AG08395 (cell line): ENCODE data around the gene ST3GAL5.

ENCODE experiments used
- DNase-seq: peaks from one replicate; pipeline ENCODE4 v3.0.0; 2012; ENCODE audit warnings: mixed read lengths, low spot score

Gene ST3GAL5

DNA sequence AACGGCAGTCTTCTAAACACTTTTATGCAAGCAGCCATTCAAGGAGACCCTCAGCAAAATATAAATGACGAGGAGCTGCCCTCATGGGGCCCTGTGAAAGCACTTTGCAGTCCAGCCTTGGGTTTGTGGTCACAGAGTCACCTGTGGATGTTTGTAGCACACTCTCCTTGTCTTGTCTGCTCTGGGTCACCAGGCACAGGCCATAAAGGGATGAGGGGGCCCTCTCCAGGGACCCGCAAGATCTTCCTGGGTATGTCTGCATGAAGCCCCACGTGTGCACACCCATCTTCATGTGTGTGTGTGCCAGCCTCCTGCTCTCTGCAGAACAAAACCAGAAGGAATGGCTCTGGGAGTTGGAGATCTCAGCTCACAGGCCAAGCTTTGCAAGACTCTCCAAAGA is 98.8 kb downstream of the ST3GAL5 start:
- DNase-seq = no peak

GRCh38 chr2:85789271-85789670 is 99.5 kb downstream of the ST3GAL5 start:
- no peak for DNase-seq

DNA sequence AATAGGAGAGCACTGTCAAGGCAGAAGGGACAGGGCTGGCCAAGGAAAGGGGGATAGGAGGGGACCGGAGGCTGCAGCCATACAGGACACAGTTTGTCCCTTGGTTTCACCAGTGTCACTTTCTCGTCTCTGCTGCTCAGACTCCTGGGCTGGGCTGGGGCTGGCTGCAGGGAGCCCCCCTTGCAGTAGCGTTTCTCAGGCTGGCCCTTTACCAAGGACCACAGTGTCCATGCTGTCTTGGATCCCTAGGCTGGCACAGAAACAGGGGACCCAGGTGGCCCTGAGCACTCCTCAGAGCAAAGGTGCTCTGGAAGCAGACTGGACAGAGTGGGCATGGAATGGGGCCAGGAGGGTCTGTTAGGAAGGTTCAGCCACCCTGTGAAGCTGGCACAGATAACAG is 100.2 kb downstream of the ST3GAL5 start:
- DNase-seq = no peak

GRCh38 chr2:85787981-85788340 is 100.8 kb downstream of the ST3GAL5 start:
- no peak for DNase-seq

GRCh38 chr2:85787282-85787980 is 101.4 kb downstream of the ST3GAL5 start:
- DNase-seq = no peak
